ENCODE measurements around the gene LNX1.
A peak's percentile ranks its signal among the peaks of the same experiment; 100 is the strongest.

Gene LNX1

GRCh38 chr4:53591372-53591892 is at the start of gene LNX1:
Gene LNX1 (minus strand): TSS chr4:53591486. CDS start chr4:53574002, 17,484 bp downstream.
- no peak for DNase-seq (ENCODE audit: low spot score)

DNA sequence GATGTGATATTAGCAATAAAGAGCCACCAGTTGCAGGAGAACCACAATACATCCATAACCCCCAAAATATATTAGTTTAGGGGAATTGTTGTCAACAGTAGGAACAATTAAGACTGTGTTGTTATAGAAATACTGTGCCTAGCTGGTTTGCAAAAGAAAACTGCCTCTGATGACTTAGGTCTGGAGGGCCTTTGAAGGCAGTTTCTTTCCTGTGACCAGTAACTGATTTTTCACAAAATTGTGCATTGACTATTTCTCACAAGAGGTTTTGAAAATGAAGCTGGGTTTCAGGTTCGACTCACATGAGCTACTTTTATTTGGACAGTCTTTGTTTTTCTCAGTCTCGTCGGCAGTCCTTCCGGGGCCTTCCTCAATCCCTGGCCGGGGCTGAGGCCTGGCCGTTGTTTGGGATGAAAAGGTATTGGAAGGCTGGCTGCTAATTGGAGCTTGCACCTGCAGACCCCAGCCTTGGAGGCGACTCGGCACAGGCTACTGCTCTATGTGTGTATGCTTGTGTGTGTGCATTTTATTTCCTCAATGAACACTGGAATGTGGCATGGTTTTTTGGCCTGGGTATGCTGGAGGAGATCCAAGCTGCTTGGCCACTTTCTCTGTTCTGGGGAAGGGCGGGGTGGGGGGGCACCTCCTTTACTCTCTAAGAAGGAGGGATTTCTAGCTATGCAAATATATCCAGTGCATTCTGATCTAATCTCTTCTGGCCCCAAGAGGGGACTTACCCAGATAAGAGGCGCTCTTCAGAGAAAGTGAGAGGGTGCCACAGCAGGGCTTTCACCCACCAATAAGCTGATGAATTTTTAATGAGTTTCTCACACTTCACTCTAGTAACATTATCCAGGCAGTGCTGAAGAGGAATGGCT is 49.5 kb upstream of the LNX1 start:
- no peak for DNase-seq (ENCODE audit: low spot score)

- no peak for DNase-seq (ENCODE audit: low spot score)
Observed at GRCh38 chr4:53638919-53639318, 47.6 kb upstream of the LNX1 start.

DNA sequence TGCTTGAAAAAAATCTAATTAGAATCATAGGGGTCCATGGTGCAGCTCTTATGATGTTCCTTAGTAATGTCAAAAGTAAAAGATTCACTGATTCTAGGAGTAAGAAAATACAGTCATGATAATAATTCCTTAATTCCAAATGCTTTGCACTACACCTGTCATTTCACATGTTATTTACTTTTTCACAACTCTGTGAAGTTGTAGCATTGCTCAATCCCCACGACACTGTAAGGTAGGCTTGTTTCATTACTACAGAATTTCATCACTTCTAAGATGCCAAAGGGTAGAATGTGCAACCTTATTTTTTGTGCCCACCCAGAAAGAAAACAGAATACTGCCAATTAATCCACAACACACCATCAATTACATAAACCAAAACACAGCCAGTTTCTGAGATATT is 46.1 kb upstream of the LNX1 start:
- DNase-seq (ENCODE audit: low spot score) = no peak

DNA sequence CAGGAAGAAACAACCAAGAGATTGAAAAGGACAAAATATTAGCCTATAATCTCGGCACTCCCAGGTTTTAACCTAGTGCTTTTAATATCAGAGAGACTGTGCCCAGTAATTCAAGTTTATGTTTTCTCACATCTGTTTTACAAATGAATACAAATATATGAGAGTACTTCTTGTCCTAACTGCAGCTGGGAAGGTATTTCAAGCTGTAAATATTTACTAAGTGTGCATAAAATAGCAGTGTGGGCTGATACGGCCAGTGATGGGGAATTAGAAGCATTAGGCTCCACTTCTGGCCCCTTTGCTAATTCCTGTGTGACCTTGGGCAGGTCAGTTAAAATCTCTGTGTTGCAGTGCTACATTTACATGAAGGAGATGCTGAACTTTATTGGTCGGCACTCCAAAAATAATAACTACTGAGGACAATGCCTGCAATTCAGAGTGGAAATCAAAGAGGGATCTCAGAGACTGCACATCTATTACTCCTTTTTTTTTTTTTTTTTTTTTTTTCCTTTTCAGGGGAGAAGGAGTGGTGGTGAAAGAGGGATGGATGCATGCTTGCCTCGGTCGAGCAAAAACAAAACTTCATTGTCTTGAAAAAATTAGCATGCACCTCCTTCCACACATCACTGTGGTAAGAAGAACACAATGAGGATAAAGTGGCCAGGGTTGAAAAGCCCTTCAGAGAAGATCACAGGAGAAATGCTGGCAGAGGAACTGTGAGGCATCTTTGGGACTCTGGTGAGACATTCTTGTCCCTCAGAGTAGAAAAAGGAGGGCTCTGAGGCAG is 44.6 kb upstream of the LNX1 start:
- no peak for DNase-seq (ENCODE audit: low spot score)

DNA sequence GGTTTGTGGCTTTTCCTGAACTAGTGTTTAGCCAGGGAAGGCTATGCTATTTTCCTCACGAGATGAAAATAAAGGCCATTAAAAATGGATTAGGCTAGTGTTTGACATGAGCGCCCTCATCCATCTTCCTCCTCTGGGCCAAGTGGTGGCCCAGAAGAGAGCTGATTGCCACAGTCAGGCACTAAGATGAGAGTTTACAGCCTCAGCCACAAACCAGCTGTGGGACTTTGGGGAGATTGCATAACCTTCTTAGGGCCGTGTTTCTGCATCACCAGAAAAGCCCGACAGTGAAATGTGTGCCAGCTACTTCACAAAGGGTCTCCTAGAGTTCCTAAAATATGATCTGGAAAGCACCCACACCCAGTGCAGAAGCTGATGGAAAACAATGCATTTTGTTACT is 42.3 kb upstream of the LNX1 start:
- peak; percentile 24 for DNase-seq (ENCODE audit: low spot score)

GRCh38 chr4:53629296-53629695 is 38.0 kb upstream of the LNX1 start:
- DNase-seq (ENCODE audit: low spot score) = no peak

DNA sequence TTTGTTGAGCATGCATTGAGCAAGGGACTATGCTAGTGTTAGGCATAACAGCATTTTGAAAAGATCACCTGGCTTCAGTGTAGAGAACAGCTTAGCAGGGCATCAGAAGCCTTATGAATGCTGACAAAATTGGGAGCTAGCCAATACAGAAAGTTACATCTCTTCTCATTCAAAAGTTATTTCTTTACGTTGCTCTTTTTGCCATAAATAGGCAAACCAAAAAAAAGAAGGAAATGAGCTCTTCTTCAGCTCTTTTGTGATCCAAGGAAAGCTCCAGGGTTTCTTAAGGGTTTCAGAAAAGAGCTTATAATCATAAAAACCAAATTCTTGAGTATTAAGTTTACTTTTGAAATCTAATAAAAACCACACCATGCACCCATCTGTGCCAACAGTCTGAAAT is 35.2 kb upstream of the LNX1 start:
- no peak for DNase-seq (ENCODE audit: low spot score)

DNA sequence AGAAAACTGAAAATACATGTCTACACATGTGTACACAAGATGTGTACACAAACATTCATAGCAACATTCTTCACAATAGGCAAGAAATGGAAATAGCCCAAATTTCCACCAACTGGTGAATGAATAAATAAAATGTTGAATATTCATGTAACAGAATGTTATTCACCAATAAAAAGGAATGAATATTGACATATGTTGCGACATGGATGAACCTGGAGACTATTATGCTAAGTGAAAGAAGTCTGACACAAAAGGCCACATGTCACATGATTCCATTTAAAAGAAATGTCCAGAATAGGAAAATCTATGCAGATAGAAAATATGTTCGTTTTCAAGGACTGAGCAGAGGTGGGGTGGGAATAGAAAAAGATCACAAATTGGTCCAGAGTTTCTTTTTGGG is 34.6 kb upstream of the LNX1 start:
- DNase-seq (ENCODE audit: low spot score) = no peak

GRCh38 chr4:53622739-53623151 is 31.5 kb upstream of the LNX1 start:
- no peak for DNase-seq (ENCODE audit: low spot score)

DNA sequence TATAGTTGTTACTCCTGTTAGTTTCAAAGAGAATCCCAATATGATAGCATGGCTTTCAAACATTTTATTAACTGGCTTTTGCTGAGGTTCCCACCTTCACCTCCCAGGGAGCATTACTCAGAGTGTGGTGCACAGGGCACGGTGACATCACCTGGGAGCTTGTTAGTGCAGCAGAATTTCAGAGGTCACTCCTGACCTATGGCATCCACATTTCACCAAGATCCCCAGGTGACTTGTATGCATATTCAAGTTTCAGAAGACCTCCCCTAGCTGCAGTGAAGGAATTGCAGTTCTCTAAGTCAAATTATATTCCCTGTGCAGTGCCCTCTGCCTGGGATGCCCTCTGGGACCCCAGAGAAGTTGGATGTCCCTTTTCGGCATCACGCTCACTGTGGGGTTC is 29.7 kb upstream of the LNX1 start:
- DNase-seq (ENCODE audit: low spot score) = no peak

- DNase-seq (ENCODE audit: low spot score) = no peak
Observed at GRCh38 chr4:53619431-53619830, 28.1 kb upstream of the LNX1 start.

- no peak for DNase-seq (ENCODE audit: low spot score)
Observed at GRCh38 chr4:53618321-53618720, 27.0 kb upstream of the LNX1 start.

GRCh38 chr4:53617101-53617680 is 25.9 kb upstream of the LNX1 start:
- no peak for DNase-seq (ENCODE audit: low spot score)

GRCh38 chr4:53616219-53616618 is 24.9 kb upstream of the LNX1 start:
- DNase-seq (ENCODE audit: low spot score) = no peak

- DNase-seq (ENCODE audit: low spot score) = no peak
Observed at GRCh38 chr4:53614591-53614990, 23.3 kb upstream of the LNX1 start.

DNA sequence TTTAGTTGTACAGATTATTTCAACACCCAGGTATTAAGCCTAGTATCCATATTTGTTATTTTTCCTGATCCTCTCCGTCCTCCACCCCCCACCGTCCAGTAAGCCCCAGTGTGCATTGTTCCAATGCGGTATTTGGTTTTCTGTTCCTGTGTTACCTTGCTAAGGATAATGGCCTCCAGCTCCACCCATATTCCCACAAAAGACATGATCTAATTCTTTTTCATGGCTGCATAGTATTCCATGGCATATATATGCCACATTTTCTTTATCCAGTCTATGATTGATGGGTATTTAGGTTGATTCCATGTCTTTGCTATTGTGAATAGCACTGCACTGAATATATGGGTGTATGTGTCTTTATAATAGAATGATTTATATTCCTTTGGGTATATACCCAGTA is 22.1 kb upstream of the LNX1 start:
- no peak for DNase-seq (ENCODE audit: low spot score)

- no peak for DNase-seq (ENCODE audit: low spot score)
Observed at GRCh38 chr4:53608649-53609048, 17.4 kb upstream of the LNX1 start.

DNA sequence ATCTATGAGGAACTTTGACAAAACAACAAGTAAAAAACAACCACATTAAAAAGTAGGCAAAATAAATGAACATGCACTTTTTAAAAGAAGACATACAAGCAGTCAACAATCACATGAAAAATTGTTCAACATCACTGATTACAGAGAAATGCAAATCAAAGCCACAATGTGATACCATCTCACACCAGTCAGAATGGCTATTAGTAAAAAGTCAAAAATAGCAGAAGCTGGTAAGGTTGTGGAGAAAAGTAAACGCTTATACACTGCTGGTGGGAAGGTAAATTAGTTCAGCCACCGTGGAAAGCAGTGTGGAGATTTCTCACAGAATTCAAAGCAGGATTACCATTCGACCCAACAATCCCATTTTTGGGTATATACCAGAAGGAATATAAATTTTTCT is 17.0 kb upstream of the LNX1 start:
- DNase-seq (ENCODE audit: low spot score) = no peak

DNA sequence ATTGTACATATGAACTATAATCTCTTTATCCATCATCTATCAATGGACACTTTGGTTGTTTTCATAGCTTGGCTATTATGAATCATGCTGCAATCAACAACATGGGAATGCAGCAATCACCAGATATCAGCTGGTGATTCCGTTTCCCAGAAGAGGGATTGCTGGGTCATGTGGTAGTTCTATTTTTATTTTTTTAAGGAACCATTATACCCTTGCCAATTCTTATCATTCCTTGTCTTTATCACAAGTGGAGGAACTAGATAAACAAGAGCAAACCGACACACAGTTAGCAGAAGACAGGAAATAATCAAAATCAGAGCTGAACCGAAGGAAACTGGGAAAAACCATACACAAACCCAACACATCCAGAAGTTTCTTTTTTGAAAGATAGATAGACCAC is 14.5 kb upstream of the LNX1 start:
- no peak for DNase-seq (ENCODE audit: low spot score)

DNA sequence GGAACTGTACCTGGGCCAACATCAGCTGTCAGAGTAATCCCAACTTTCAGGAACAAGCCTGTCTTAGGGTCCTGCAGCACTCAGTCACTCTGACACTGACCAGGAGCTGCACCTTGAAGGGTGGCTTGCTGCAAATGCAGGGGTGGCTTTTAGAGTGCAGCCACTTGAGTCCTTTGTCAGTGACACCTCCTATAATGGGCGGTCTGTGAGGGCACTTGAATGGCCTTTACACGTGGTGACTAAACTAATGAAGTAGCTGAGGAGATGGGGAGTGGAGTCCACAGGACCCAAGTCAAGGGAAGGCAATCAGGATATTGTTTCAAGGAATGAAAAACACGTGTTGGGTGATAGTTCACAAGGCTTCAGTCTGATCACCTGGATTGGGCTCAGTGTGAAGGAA is 11.1 kb upstream of the LNX1 start:
- no peak for DNase-seq (ENCODE audit: low spot score)

- no peak for DNase-seq (ENCODE audit: low spot score)
Observed at GRCh38 chr4:53601251-53601764, 10.0 kb upstream of the LNX1 start.

DNA sequence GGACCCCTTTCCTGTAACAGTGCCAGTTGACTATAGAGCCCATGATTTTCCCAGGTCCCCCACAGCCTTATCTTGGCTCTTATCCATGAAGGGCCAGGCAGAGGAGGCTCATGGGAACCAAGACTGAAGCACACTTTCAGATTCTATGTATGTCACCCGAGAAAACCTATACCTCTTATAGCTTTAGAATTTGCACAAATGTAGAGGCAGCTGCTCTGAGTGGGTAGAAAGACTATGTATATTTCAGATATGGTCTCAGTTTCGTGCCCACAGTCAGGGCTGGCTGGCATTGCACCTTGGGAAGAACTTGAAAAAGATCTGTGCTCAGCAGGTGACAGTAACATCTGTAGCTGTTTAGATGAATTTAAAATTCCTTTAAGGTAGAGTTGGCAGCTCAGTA is 8.3 kb upstream of the LNX1 start:
- DNase-seq (ENCODE audit: low spot score) = no peak

All from AG08396 (cell line).